ENCODE results near the gene AIDA.

DNA sequence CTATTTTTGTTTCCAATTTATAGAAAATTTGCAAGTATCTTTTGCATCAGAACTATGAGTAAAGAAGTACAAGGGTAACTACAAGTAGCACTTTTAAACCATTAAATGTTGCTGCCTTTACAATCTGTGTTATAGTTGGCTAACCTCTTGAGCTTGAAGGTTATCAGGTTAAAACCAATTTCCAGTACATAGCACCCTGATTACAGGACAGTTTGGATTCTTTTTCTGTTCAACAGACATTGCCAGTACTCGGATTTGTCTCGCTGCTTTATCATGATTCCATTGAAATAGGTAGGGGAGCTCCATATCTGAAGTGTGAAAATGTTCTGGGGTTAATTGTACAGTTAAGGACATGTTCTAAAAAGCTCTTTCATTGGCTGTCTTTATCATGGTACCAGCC is 54.4 kb downstream of the AIDA start:
- TF ChIP-seq, protein P1, sequence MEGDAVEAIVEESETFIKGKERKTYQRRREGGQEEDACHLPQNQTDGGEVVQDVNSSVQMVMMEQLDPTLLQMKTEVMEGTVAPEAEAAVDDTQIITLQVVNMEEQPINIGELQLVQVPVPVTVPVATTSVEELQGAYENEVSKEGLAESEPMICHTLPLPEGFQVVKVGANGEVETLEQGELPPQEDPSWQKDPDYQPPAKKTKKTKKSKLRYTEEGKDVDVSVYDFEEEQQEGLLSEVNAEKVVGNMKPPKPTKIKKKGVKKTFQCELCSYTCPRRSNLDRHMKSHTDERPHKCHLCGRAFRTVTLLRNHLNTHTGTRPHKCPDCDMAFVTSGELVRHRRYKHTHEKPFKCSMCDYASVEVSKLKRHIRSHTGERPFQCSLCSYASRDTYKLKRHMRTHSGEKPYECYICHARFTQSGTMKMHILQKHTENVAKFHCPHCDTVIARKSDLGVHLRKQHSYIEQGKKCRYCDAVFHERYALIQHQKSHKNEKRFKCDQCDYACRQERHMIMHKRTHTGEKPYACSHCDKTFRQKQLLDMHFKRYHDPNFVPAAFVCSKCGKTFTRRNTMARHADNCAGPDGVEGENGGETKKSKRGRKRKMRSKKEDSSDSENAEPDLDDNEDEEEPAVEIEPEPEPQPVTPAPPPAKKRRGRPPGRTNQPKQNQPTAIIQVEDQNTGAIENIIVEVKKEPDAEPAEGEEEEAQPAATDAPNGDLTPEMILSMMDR (IDR thresholded peaks at IDR 0.05) = no peak
- TF ChIP-seq POLR2A (IDR thresholded peaks at IDR 0.05) = no peak
